Sigmoid colon (tissue), 7 donors: ENCODE data around the gene SIRT2. TPM values are rescaled to one million over a fixed set of nuclear protein-coding genes. Genes with fewer than 3 reads are reported as not detected.

ENCODE experiments used
- DNase-seq: peaks from one replicate; pipeline ENCODE4 v3.0.0-alpha.2; 2019
- H3K27ac ChIP-seq, 4 donors: fragments of 200-600 bp; sonication (generic); one replicate each; pipeline ENCODE4 v1.5.1; 2016 to 2019; ENCODE audit warnings: mild to moderate bottlenecking in 1 of 4
- H3K27me3 ChIP-seq, 3 donors: fragments of 200-600 bp; sonication (generic); one replicate each; pipeline ENCODE4 v1.5.1; 2019; ENCODE audit warnings: mild to moderate bottlenecking in 1 of 3
- H3K36me3 ChIP-seq, 4 donors: fragments of 200-600 bp; sonication (generic); one replicate each; pipeline ENCODE4 v1.5.1; 2016 to 2019
- H3K4me1 ChIP-seq, 4 donors: fragments of 200-600 bp; sonication (generic); one replicate each; pipeline ENCODE4 v1.5.1; 2017 to 2019
- H3K4me3 ChIP-seq, 4 donors: fragments of 200-600 bp; sonication (generic); one replicate each; pipeline ENCODE4 v1.5.1; 2017 to 2019; ENCODE audit warnings: mild to moderate bottlenecking in 2 of 4, moderate library complexity in 1 of 4
- H3K9me3 ChIP-seq, 4 donors: fragments of 200-600 bp in 3 of 4; sonication (generic) in 3 of 4; one replicate each; pipeline versions ENCODE4 v1.5.1 to v1.6.1; 2013 to 2019
- CTCF ChIP-seq, 4 experiments: fragments of 450-650 bp in 3 of 4; fragments of 200-600 bp in 1 of 4; IDR thresholded peaks; one replicate each; pipeline ENCODE4 v1.5.1; 2016 to 2019; ENCODE audit warnings: antibody characterized with exemption in 4 of 4, mild to moderate bottlenecking in 3 of 4, moderate library complexity in 2 of 4
- EP300 ChIP-seq, 4 donors: sonication (generic); formaldehyde crosslinking; IDR thresholded peaks; one replicate each; pipeline ENCODE4 v1.6.1; 2017; ENCODE audit warnings: antibody characterized with exemption in 4 of 4
- POLR2A ChIP-seq, 2 donors: fragments of 450-650 bp; IDR thresholded peaks; one replicate each; pipeline ENCODE4 v1.6.1; 2016; ENCODE audit warnings: antibody characterized with exemption in 2 of 2, mild to moderate bottlenecking in 2 of 2, moderate library complexity in 2 of 2
- POLR2AphosphoS5 ChIP-seq, 4 donors: sonication (generic); formaldehyde crosslinking; IDR thresholded peaks; one replicate each; pipeline ENCODE4 v1.6.1; 2017; ENCODE audit warnings: antibody characterized with exemption in 4 of 4
- WGBS, 2 donors: extraction: QIAGEN DNeasy Blood & Tissue Kit; methylation state at CpG; one replicate each; pipeline ENCODE4 v1.1.7; 2013; 5-methylcytosine and 5-hydroxymethylcytosine counted together
- intact Hi-C: fragments of 100-400 bp; cut with DNase I; formaldehyde crosslinking; loops from one replicate; pipeline ENCODE4 v1.15.1; 2023
- polyA plus RNA-seq, 3 donors: library from polyadenylated mRNA; stranded (reverse); fragments of 200-250 nt; gene quantifications; one replicate each; pipeline ENCODE4 v1.2.3, GENCODE V29; 2013
- total RNA-seq, 4 donors: library from RNA; depleted of rRNA; stranded (reverse); fragments of >200 nt; gene quantifications; one replicate each; pipeline ENCODE4 v1.1.0, GENCODE V29; 2016
- donor health status: healthy with polysubstance abuse.
- donor health status: Bipolar disorder and iron deficiency.
- donor health status: healthy.

The SIRT2 gene
- total and polyA plus RNA-seq, 7 donors: 36.2 to 92.7 (median 65.5) TPM

- WGBS, 2 donors: 82 to 83% methylated on average over 14 of the region's 14 CpGs
- H3K27ac ChIP-seq: no peak overlapping the region
- intact Hi-C loops: no loop called here
- no peaks in the 10 kb centered on the region for H3K4me1 ChIP-seq
- H3K4me3 ChIP-seq: no peak overlapping the region
- H3K27me3 ChIP-seq: no peaks in the 10 kb centered on the region
- H3K9me3 ChIP-seq: no peaks in the 10 kb centered on the region
- DNase-seq: no peak
- peaks cover 0 to 38% (median 7%) of the 10 kb centered on the region in 4 donors for H3K36me3 ChIP-seq
- TF ChIP-seq CTCF (IDR thresholded peaks at IDR 0.05) (no peak), POLR2A (IDR thresholded peaks at IDR 0.05) (no peak), POLR2AphosphoS5 (IDR thresholded peaks at IDR 0.05) (no peak), EP300 (IDR thresholded peaks at IDR 0.05) (no peak)
Observed at GRCh38 chr19:38920602-38921419, 21.4 kb upstream of the SIRT2 start.

- 72 to 76% methylated on average over 21 of the region's 21 CpGs for whole genome bisulfite sequencing, 2 donors
- Histone ChIP-seq H3K27ac (no peak overlapping the region), H3K27me3 (no peaks in the 10 kb centered on the region), H3K9me3 (no peaks in the 10 kb centered on the region), H3K4me1 (no peaks in the 10 kb centered on the region), H3K36me3 (peaks cover 0 to 30% (median 5%) of the 10 kb centered on the region in 4 donors), H3K4me3 (no peak overlapping the region)
- DNase-seq: no peak
- intact Hi-C loops: no loop called here
- no peak for TF ChIP-seq CTCF (IDR thresholded peaks at IDR 0.05)
- TF ChIP-seq POLR2A (IDR thresholded peaks at IDR 0.05): no peak
- no peak for TF ChIP-seq POLR2AphosphoS5 (IDR thresholded peaks at IDR 0.05)
- TF ChIP-seq EP300 (IDR thresholded peaks at IDR 0.05): no peak
Observed at GRCh38 chr19:38919837-38920601, 20.6 kb upstream of the SIRT2 start.

- no peaks in the 10 kb centered on the region for H3K4me1 ChIP-seq
- intact Hi-C loops: no loop called here
- WGBS, 2 donors: 89 to 94% methylated on average over 10 of the region's 10 CpGs
- DNase-seq: no peak
- no peak overlapping the region for H3K27ac ChIP-seq
- peaks cover 0 to 15% (median 0%) of the 10 kb centered on the region in 4 donors for H3K36me3 ChIP-seq
- TF ChIP-seq CTCF (IDR thresholded peaks at IDR 0.05) (no peak), EP300 (IDR thresholded peaks at IDR 0.05) (no peak), POLR2A (IDR thresholded peaks at IDR 0.05) (no peak), POLR2AphosphoS5 (IDR thresholded peaks at IDR 0.05) (no peak)
- no peaks in the 10 kb centered on the region for H3K9me3 ChIP-seq
- H3K27me3 ChIP-seq: no peaks in the 10 kb centered on the region
- H3K4me3 ChIP-seq: no peak overlapping the region
Observed at GRCh38 chr19:38918526-38918925, 19.1 kb upstream of the SIRT2 start.

GRCh38 chr19:38917921-38918491 lies 18.6 kb upstream of the SIRT2 start:
- intact Hi-C loops: no loop called here

More at GRCh38 chr19:38917921-38918491, 18.6 kb upstream of the SIRT2 start:
- Histone ChIP-seq H3K4me3 (no peak overlapping the region), H3K4me1 (no peaks in the 10 kb centered on the region), H3K27ac (no peak overlapping the region), H3K27me3 (no peaks in the 10 kb centered on the region), H3K9me3 (no peaks in the 10 kb centered on the region), H3K36me3 (peaks cover 0 to 13% (median 0%) of the 10 kb centered on the region in 4 donors)
- DNase-seq: no peak
- TF ChIP-seq EP300 (IDR thresholded peaks at IDR 0.05): no peak
- TF ChIP-seq CTCF (IDR thresholded peaks at IDR 0.05): no peak
- TF ChIP-seq POLR2A (IDR thresholded peaks at IDR 0.05): no peak
- no peak for TF ChIP-seq POLR2AphosphoS5 (IDR thresholded peaks at IDR 0.05)
- WGBS, 2 donors: 56 to 82% methylated on average over 13 of the region's 13 CpGs
